A549 (cell line): ENCODE measurements around the gene MTX3. TPM values are rescaled to one million over a fixed set of nuclear protein-coding genes. Genes with fewer than 3 reads are reported as not detected.

Source experiments
- ATAC-seq, 2 experiments: fragments of 200-7000 bp in 1 of 2; fragments of >200 bp in 1 of 2; cut with Nextera tagmentation in 1 of 2; cut with Tn5 transposase in 1 of 2; 3 replicates each; pipeline versions ENCODE4 v1.8.0 to v1.9.1; 2018 to 2020; ENCODE audit warnings: mild to moderate bottlenecking in 1 of 2, moderate library complexity in 1 of 2
- CTCF ChIA-PET: fragments of 300-600 bp; sonication (Branson Sonifier 250); formaldehyde crosslinking; extraction: SDS; loops from one replicate; lab custom pipeline; 2021; ENCODE audit warnings: antibody characterized with exemption, inconsistent platforms; lab: Yijun Ruan, JAX
- POLR2A ChIA-PET: fragments of 350-600 bp; formaldehyde crosslinking; extraction: SDS; loops from one replicate; lab custom pipeline; 2021; ENCODE audit warnings: antibody characterized with exemption, inconsistent platforms; lab: Yijun Ruan, JAX
- DNase-seq, 2 experiments: peaks; one replicate each; pipeline versions ENCODE4 v3.0.0 to v3.0.0-alpha.2; 2011 to 2016; ENCODE audit warnings: low read depth in 1 of 2, low spot score in 1 of 2
- FAIRE-seq: peaks from 2 replicates; lab custom pipeline; 2011; peaks lifted over from hg19 to GRCh38; lab: Jason Lieb, UNC
- H3K27ac ChIP-seq, 2 experiments: fragments of >200 bp; sonication (Bioruptor Twin); formaldehyde crosslinking; 3 replicates each; pipeline ENCODE4 v1.5.1; 2016 to 2017
- H3K4me1 ChIP-seq: fragments of >200 bp; sonication (Bioruptor Twin); formaldehyde crosslinking; 3 replicates; pipeline ENCODE4 v1.6.1; 2016
- H3K4me2 ChIP-seq: fragments of >200 bp; sonication (Bioruptor Twin); formaldehyde crosslinking; 3 replicates; pipeline ENCODE4 v1.6.1; 2016
- H3K4me3 ChIP-seq: fragments of >200 bp; sonication (Bioruptor Twin); formaldehyde crosslinking; 3 replicates; pipeline ENCODE4 v1.5.1; 2016
- H3K9me3 ChIP-seq: fragments of >200 bp; sonication (Bioruptor Twin); formaldehyde crosslinking; 3 replicates; pipeline ENCODE4 v1.6.1; 2016
- BHLHE40 ChIP-seq: IDR thresholded peaks from 2 replicates; pipeline ENCODE4 v1.6.1; 2012; ENCODE audit warnings: low read depth, low read length, inconsistent platforms
- CBX8 ChIP-seq: fragments of 200-600 bp; sonication (generic); IDR thresholded peaks from 2 replicates; pipeline ENCODE4 v1.6.1; 2016
- CEBPB ChIP-seq, 2 experiments: fragments of >200 bp in 1 of 2; sonication (Bioruptor Twin) in 1 of 2; formaldehyde crosslinking in 1 of 2; IDR thresholded peaks; 2 replicates each; pipeline ENCODE4 v1.6.1; 2012 to 2016
- CHD4 ChIP-seq: fragments of 200-600 bp; sonication (generic); IDR thresholded peaks from 2 replicates; pipeline ENCODE4 v1.6.1; 2016; ENCODE audit warnings: antibody characterized with exemption, mild to moderate bottlenecking, borderline replicate concordance
- EHMT2 ChIP-seq: fragments of 200-600 bp; sonication (generic); IDR thresholded peaks from 2 replicates; pipeline ENCODE4 v1.6.1; 2016; ENCODE audit warnings: antibody characterized with exemption, low read depth, mild to moderate bottlenecking, moderate library complexity
- ESRRA ChIP-seq: fragments of 150-350 bp; IDR thresholded peaks from 2 replicates; pipeline ENCODE4 v1.6.1; 2014; ENCODE audit warnings: mild to moderate bottlenecking, low read length, borderline replicate concordance
- FOSB ChIP-seq: fragments of 250-450 bp; sonication (Bioruptor Pico); IDR thresholded peaks from 2 replicates; pipeline ENCODE4 v1.5.0; 2020; ENCODE audit warnings: mild to moderate bottlenecking, moderate library complexity
- GATA3 ChIP-seq: IDR thresholded peaks from 2 replicates; pipeline ENCODE4 v1.6.1; 2012; ENCODE audit warnings: borderline replicate concordance
- HDAC2 ChIP-seq: fragments of 200-600 bp; sonication (generic); IDR thresholded peaks from 2 replicates; pipeline ENCODE4 v1.6.1; 2016
- HMGXB4 ChIP-seq: fragments of 250-450 bp; sonication (Bioruptor Pico); IDR thresholded peaks from 2 replicates; pipeline ENCODE4 v1.5.0; 2021; ENCODE audit warnings: mild to moderate bottlenecking, moderate library complexity, borderline replicate concordance
- HOXA7 ChIP-seq: fragments of 250-450 bp; sonication (Bioruptor Pico); IDR thresholded peaks from 2 replicates; pipeline ENCODE4 v1.5.0; 2020; ENCODE audit warnings: mild to moderate bottlenecking, moderate library complexity
- HOXB5 ChIP-seq: fragments of 250-450 bp; sonication (Bioruptor Pico); IDR thresholded peaks from 2 replicates; pipeline ENCODE4 v1.5.0; 2020; ENCODE audit warnings: mild to moderate bottlenecking, moderate library complexity
- MAZ ChIP-seq: fragments of 150-350 bp; IDR thresholded peaks from 2 replicates; pipeline ENCODE4 v1.6.1; 2014; ENCODE audit warnings: antibody characterized with exemption, low read depth, low read length, borderline replicate concordance
- MYC ChIP-seq: IDR thresholded peaks from 2 replicates; pipeline ENCODE4 v1.6.1; 2012; ENCODE audit warnings: mild to moderate bottlenecking, inconsistent platforms, low read length, improper control_type of control experiment, borderline replicate concordance
- NR3C1 ChIP-seq: fragments of >200 bp; sonication (Bioruptor Twin); formaldehyde crosslinking; IDR thresholded peaks from 3 replicates; pipeline ENCODE4 v1.6.1; 2017
- SMC3 ChIP-seq: fragments of >200 bp; sonication (Bioruptor Twin); formaldehyde crosslinking; IDR thresholded peaks from 3 replicates; pipeline ENCODE4 v1.6.1; 2018; ENCODE audit warnings: inconsistent platforms
- ZC3H11A ChIP-seq: fragments of 450-650 bp; IDR thresholded peaks from 2 replicates; pipeline ENCODE4 v1.6.1; 2014; ENCODE audit warnings: antibody characterized with exemption, mild to moderate bottlenecking
- ZFP36 ChIP-seq: fragments of 450-650 bp; IDR thresholded peaks from 2 replicates; pipeline ENCODE4 v1.6.1; 2014; ENCODE audit warnings: borderline replicate concordance; ENCODE audit not compliant: partially characterized antibody
- ZSCAN20 ChIP-seq: fragments of 250-450 bp; sonication (Bioruptor Pico); IDR thresholded peaks from 2 replicates; pipeline ENCODE4 v1.8.0; 2022; ENCODE audit warnings: mild to moderate bottlenecking, moderate library complexity
- WGBS: methylation state at CpG from one replicate; pipeline ENCODE4 v1.1.6; 2017; ENCODE audit errors: missing lambda C conversion rate; 5-methylcytosine and 5-hydroxymethylcytosine counted together
- polyA plus RNA-seq, 4 experiments: library from polyadenylated mRNA; depleted of rRNA in 3 of 4; stranded (reverse); fragments of >200 nt; fragmentation: RNase III in 1 of 4; extraction: RNeasy Plus Mini Kit Qiagen cat#74134 plus additional on column Dnase treatment in 1 of 4; gene quantifications; 2 replicates in 3 of 4; 3 replicates in 1 of 4; pipeline ENCODE4 v1.2.3, GENCODE V29; 2011 to 2017

The MTX3 gene
- polyA plus RNA-seq, 2 of the 4 experiments (the other 2 are of a cell fraction) = 7.4 to 19.1 TPM

- TF ChIP-seq HOXB5 (CRISPR knock-in tag) (no peak), CBX8 (no peak)
- CTCF ChIA-PET = interaction anchor here (2.0 kb wide), 1 partner anchor 99 kb away, joined by 9 read pairs; no protein-coding TSS in a partner anchor
- H3K9me3 ChIP-seq = no peaks in the 10 kb centered on the region
- peaks cover 4% of the 10 kb centered on the region; the same call in 1 of the 3 replicates for H3K4me1 ChIP-seq
- H3K4me2 ChIP-seq = no peak overlapping the region
- H3K4me3 ChIP-seq = no peak overlapping the region
- FAIRE-seq (no peak), DNase-seq (no peak), ATAC-seq (no peak)
- no peak overlapping the region for H3K27ac ChIP-seq
- 74% methylated on average over 2 of the region's 2 CpGs for WGBS
- POLR2A ChIA-PET = no interaction called here
Measured at GRCh38 chr5:79985288-79985687, 5.8 kb downstream of the MTX3 start.

GRCh38 chr5:79984363-79984762 lies 6.7 kb downstream of the MTX3 start:
- FAIRE-seq (no peak), DNase-seq (no peak), ATAC-seq (no peak)
- Histone ChIP-seq H3K4me1 (no peaks in the 10 kb centered on the region), H3K9me3 (no peaks in the 10 kb centered on the region), H3K27ac (no peak overlapping the region), H3K4me2 (no peak overlapping the region), H3K4me3 (no peak overlapping the region)
- ChIA-PET POLR2A (no interaction called here), CTCF (interaction anchor here (0.7 to 2.0 kb wide), 2 partner anchors 21 to 100 kb away, joined by 3 to 9 read pairs; no protein-coding TSS in a partner anchor)
- TF ChIP-seq HOXB5 (CRISPR knock-in tag) (no peak), FOSB (CRISPR knock-in tag) (no peak), MAZ (no peak), HMGXB4 (CRISPR knock-in tag) (no peak), EHMT2 (no peak), MYC (no peak), ZFP36 (no peak), BHLHE40 (no peak), NR3C1 (no peak)

GRCh38 chr5:79983618-79984017 lies 7.4 kb downstream of the MTX3 start:
- H3K4me3 ChIP-seq = no peak overlapping the region
- H3K9me3 ChIP-seq = no peaks in the 10 kb centered on the region
- no peak overlapping the region for H3K4me2 ChIP-seq
- H3K4me1 ChIP-seq = no peaks in the 10 kb centered on the region
- FAIRE-seq (no peak), DNase-seq (no peak), ATAC-seq (no peak)
- ChIA-PET CTCF (interaction anchor here (0.7 kb wide), 1 partner anchor 21 kb away, joined by 3 read pairs; no protein-coding TSS in a partner anchor), POLR2A (interaction anchor here (0.7 kb wide), 1 partner anchor 98 kb away, joined by 3 read pairs; no protein-coding TSS in a partner anchor)
- no peak overlapping the region for H3K27ac ChIP-seq
- 93% methylated on average over 7 of the region's 7 CpGs for WGBS
- TF ChIP-seq SMC3 (no peak), GATA3 (no peak), HDAC2 (no peak), CEBPB (IDR thresholded peaks at IDR 0.05) (no peak), ESRRA (no peak), EHMT2 (no peak), HOXA7 (CRISPR knock-in tag) (no peak)

GRCh38 chr5:79982136-79982535 lies 8.9 kb downstream of the MTX3 start:
- POLR2A ChIA-PET = no interaction called here

More at GRCh38 chr5:79982136-79982535, 8.9 kb downstream of the MTX3 start:
- ATAC-seq (no peak), FAIRE-seq (no peak), DNase-seq (no peak)
- H3K27ac ChIP-seq = no peak overlapping the region
- no peak overlapping the region for H3K4me2 ChIP-seq
- CTCF ChIA-PET = no interaction called here
- 79% methylated on average over 1 of the region's 1 CpG for WGBS
- TF ChIP-seq ZC3H11A (no peak), BHLHE40 (no peak), CHD4 (no peak), ZSCAN20 (CRISPR knock-in tag) (no peak)
- no peaks in the 10 kb centered on the region for H3K9me3 ChIP-seq
- H3K4me3 ChIP-seq = no peak overlapping the region
- no peaks in the 10 kb centered on the region for H3K4me1 ChIP-seq
